Osteocyte (in vitro differentiated cells): Measurements from ENCODE around the gene DCDC1. TPM values are rescaled to one million over a fixed set of nuclear protein-coding genes. Genes with fewer than 3 reads are reported as not detected.
"Not testable (repeated sequence)": the region's sequence is repeated elsewhere in the genome, so short reads cannot be mapped to it uniquely, and the experiment has no call there.

ENCODE experiments used
- DNase-seq: peaks from one replicate; pipeline ENCODE4 v3.0.0; 2021; ENCODE audit warnings: mixed read lengths; ENCODE audit not compliant: unreplicated experiment; ENCODE audit errors: extremely low spot score
- H3K27ac Mint-ChIP-seq: one replicate; pipeline ENCODE4 v1.8.0; 2021; ENCODE audit warnings: mild to moderate bottlenecking, mixed read lengths; ENCODE audit not compliant: unreplicated experiment
- H3K27me3 Mint-ChIP-seq: one replicate; pipeline ENCODE4 v1.8.0; 2021; ENCODE audit warnings: mixed read lengths; ENCODE audit not compliant: unreplicated experiment
- H3K36me3 Mint-ChIP-seq: one replicate; pipeline ENCODE4 v1.8.0; 2021; ENCODE audit warnings: mixed read lengths; ENCODE audit not compliant: unreplicated experiment
- H3K4me1 Mint-ChIP-seq: one replicate; pipeline ENCODE4 v1.8.0; 2021; ENCODE audit warnings: mixed read lengths; ENCODE audit not compliant: unreplicated experiment
- H3K4me3 Mint-ChIP-seq: one replicate; pipeline ENCODE4 v1.8.0; 2021; ENCODE audit warnings: mild to moderate bottlenecking, moderate library complexity, mixed read lengths; ENCODE audit not compliant: unreplicated experiment
- H3K9me3 Mint-ChIP-seq: one replicate; pipeline ENCODE4 v1.8.0; 2021; ENCODE audit warnings: mixed read lengths; ENCODE audit not compliant: unreplicated experiment
- CTCF ChIP-seq: fragments of 200-600 bp; sonication (generic); IDR thresholded peaks from 2 replicates; pipeline ENCODE4 v1.5.0; 2021; ENCODE audit warnings: antibody characterized with exemption, mild to moderate bottlenecking, moderate library complexity
- total RNA-seq: library from RNA; stranded (reverse); gene quantifications from 2 replicates; pipeline ENCODE4 v1.2.1, GENCODE V29; 2021

Gene DCDC1
- total RNA-seq, 1 donor from 2014 or later: not detected

GRCh38 chr11:31303644-31304180, 65.8 kb downstream of the DCDC1 start:
- Mint-ChIP-seq H3K4me1 (no peaks in the 10 kb centered on the region), H3K27ac (no peak overlapping the region), H3K27me3 (peaks cover 12% of the 10 kb centered on the region), H3K9me3 (no peaks in the 10 kb centered on the region), H3K4me3 (no peak overlapping the region), H3K36me3 (no peaks in the 10 kb centered on the region)
- TF ChIP-seq CTCF: no peak
- no peak for DNase-seq

- Mint-ChIP-seq H3K27ac (no peak overlapping the region), H3K36me3 (no peaks in the 10 kb centered on the region), H3K27me3 (peaks cover 5% of the 10 kb centered on the region), H3K4me3 (no peak overlapping the region), H3K9me3 (no peaks in the 10 kb centered on the region), H3K4me1 (no peaks in the 10 kb centered on the region)
- no peak for TF ChIP-seq CTCF
- DNase-seq: no peak
Observed at GRCh38 chr11:31301549-31302510, 67.7 kb downstream of the DCDC1 start.

- Mint-ChIP-seq H3K4me3 (no peak overlapping the region), H3K9me3 (no peaks in the 10 kb centered on the region), H3K27me3 (peaks cover 4% of the 10 kb centered on the region), H3K4me1 (no peaks in the 10 kb centered on the region), H3K27ac (no peak overlapping the region), H3K36me3 (no peaks in the 10 kb centered on the region)
- no peak for TF ChIP-seq CTCF
- DNase-seq: no peak
Observed at GRCh38 chr11:31295308-31295707, 74.2 kb downstream of the DCDC1 start.

- DNase-seq, H3K4me3 Mint-ChIP-seq, H3K27me3 Mint-ChIP-seq, H3K36me3 Mint-ChIP-seq, H3K27ac Mint-ChIP-seq, H3K4me1 Mint-ChIP-seq: not testable (repeated sequence)
- peaks cover 26% of the 10 kb centered on the region for H3K9me3 Mint-ChIP-seq
Observed at GRCh38 chr11:31273527-31273926, 96.0 kb downstream of the DCDC1 start.

- Mint-ChIP-seq H3K36me3 (no peaks in the 10 kb centered on the region), H3K27me3 (peaks cover under 1% of the 10 kb centered on the region), H3K27ac (no peak overlapping the region), H3K9me3 (peaks cover 11% of the 10 kb centered on the region), H3K4me3 (no peak overlapping the region), H3K4me1 (no peaks in the 10 kb centered on the region)
- TF ChIP-seq CTCF: no peak
- no peak for DNase-seq
Observed at GRCh38 chr11:31267720-31268119, 101.8 kb downstream of the DCDC1 start.
